ENCODE measurements around the gene KIF2B. TPM values are rescaled to one million over a fixed set of nuclear protein-coding genes. Genes with fewer than 3 reads are reported as not detected.

The KIF2B gene
- total RNA-seq: not detected

GRCh38 chr17:53822764-53823163 lies at the start of gene KIF2B:
Gene KIF2B, plus strand, starts transcription at chr17:53822927. Its CDS starts 107 bp downstream, at chr17:53823034.

